IPS-15b (cell line): Measurements from ENCODE around the gene MAP3K20.

Source experiments
- H3K27me3 ChIP-seq: one replicate; pipeline ENCODE4 v1.6.1; 2013; ENCODE audit warnings: low read length; ENCODE audit not compliant: control insufficient read depth, insufficient read depth
- H3K36me3 ChIP-seq: one replicate; pipeline ENCODE4 v1.6.1; 2013; ENCODE audit warnings: low read length; ENCODE audit not compliant: control insufficient read depth, insufficient read depth
- H3K4me1 ChIP-seq: one replicate; pipeline ENCODE4 v1.6.1; 2013; ENCODE audit warnings: mild to moderate bottlenecking, low read length; ENCODE audit not compliant: control insufficient read depth, insufficient read depth
- H3K4me3 ChIP-seq: one replicate; pipeline ENCODE4 v1.5.1; 2013; ENCODE audit warnings: low read depth, low read length
- H3K9ac ChIP-seq: one replicate; pipeline ENCODE4 v1.6.1; 2013; ENCODE audit warnings: low read depth, mild to moderate bottlenecking, low read length
- H3K9me3 ChIP-seq: one replicate; pipeline ENCODE4 v1.6.1; 2013; ENCODE audit warnings: mild to moderate bottlenecking, low read length; ENCODE audit not compliant: control insufficient read depth, insufficient read depth

The MAP3K20 gene

GRCh38 chr2:173218326-173219056, 142.8 kb downstream of the MAP3K20 start:
- Histone ChIP-seq H3K4me1 (peaks cover 16% of the 10 kb centered on the region), H3K36me3 (no peaks in the 10 kb centered on the region), H3K4me3 (no peak overlapping the region), H3K9ac (no peak overlapping the region), H3K27me3 (no peaks in the 10 kb centered on the region), H3K9me3 (no peaks in the 10 kb centered on the region)

- Histone ChIP-seq H3K27me3 (no peaks in the 10 kb centered on the region), H3K36me3 (no peaks in the 10 kb centered on the region), H3K4me1 (peaks cover 16% of the 10 kb centered on the region), H3K4me3 (no peak overlapping the region), H3K9ac (no peak overlapping the region), H3K9me3 (no peaks in the 10 kb centered on the region)
Measured at GRCh38 chr2:173221132-173221695, 145.6 kb downstream of the MAP3K20 start.

GRCh38 chr2:173221937-173222594, 146.4 kb downstream of the MAP3K20 start:
- peaks cover 11% of the 10 kb centered on the region for H3K4me1 ChIP-seq

GRCh38 chr2:173223871-173224270, 148.2 kb downstream of the MAP3K20 start:
- H3K9ac ChIP-seq: no peak overlapping the region
- no peaks in the 10 kb centered on the region for H3K36me3 ChIP-seq
- peaks cover 2% of the 10 kb centered on the region for H3K4me1 ChIP-seq
- H3K4me3 ChIP-seq: no peak overlapping the region
- no peaks in the 10 kb centered on the region for H3K9me3 ChIP-seq
- H3K27me3 ChIP-seq: no peaks in the 10 kb centered on the region

More at GRCh38 chr2:173221937-173222594, 146.4 kb downstream of the MAP3K20 start:
- H3K27me3 ChIP-seq: no peaks in the 10 kb centered on the region
- H3K4me3 ChIP-seq: no peak overlapping the region
- H3K9me3 ChIP-seq: no peaks in the 10 kb centered on the region
- H3K36me3 ChIP-seq: no peaks in the 10 kb centered on the region
- H3K9ac ChIP-seq: no peak overlapping the region

- H3K4me1 ChIP-seq: peaks cover 2% of the 10 kb centered on the region
- no peaks in the 10 kb centered on the region for H3K27me3 ChIP-seq
- H3K9me3 ChIP-seq: no peaks in the 10 kb centered on the region
- H3K36me3 ChIP-seq: no peaks in the 10 kb centered on the region
- no peak overlapping the region for H3K4me3 ChIP-seq
- H3K9ac ChIP-seq: no peak overlapping the region
Measured at GRCh38 chr2:173226899-173227698, 151.5 kb downstream of the MAP3K20 start.

- H3K27me3 ChIP-seq: no peaks in the 10 kb centered on the region
Measured at GRCh38 chr2:173229086-173229485, 153.4 kb downstream of the MAP3K20 start.

GRCh38 chr2:173230181-173230580, 154.5 kb downstream of the MAP3K20 start:
- H3K27me3 ChIP-seq: no peaks in the 10 kb centered on the region
- no peaks in the 10 kb centered on the region for H3K9me3 ChIP-seq
- H3K4me1 ChIP-seq: peaks cover 2% of the 10 kb centered on the region
- H3K36me3 ChIP-seq: no peaks in the 10 kb centered on the region
- no peak overlapping the region for H3K9ac ChIP-seq
- no peak overlapping the region for H3K4me3 ChIP-seq

More at GRCh38 chr2:173229086-173229485, 153.4 kb downstream of the MAP3K20 start:
- Histone ChIP-seq H3K9ac (no peak overlapping the region), H3K9me3 (no peaks in the 10 kb centered on the region), H3K4me1 (peaks cover 2% of the 10 kb centered on the region), H3K4me3 (no peak overlapping the region), H3K36me3 (no peaks in the 10 kb centered on the region)

- no peak overlapping the region for H3K4me3 ChIP-seq
- no peak overlapping the region for H3K9ac ChIP-seq
- H3K4me1 ChIP-seq: peaks cover 2% of the 10 kb centered on the region
- no peaks in the 10 kb centered on the region for H3K9me3 ChIP-seq
- no peaks in the 10 kb centered on the region for H3K36me3 ChIP-seq
- H3K27me3 ChIP-seq: no peaks in the 10 kb centered on the region
Measured at GRCh38 chr2:173231042-173231441, 155.4 kb downstream of the MAP3K20 start.

GRCh38 chr2:173231465-173231864, 155.8 kb downstream of the MAP3K20 start:
- peaks cover 4% of the 10 kb centered on the region for H3K4me1 ChIP-seq
- H3K9me3 ChIP-seq: no peaks in the 10 kb centered on the region
- no peak overlapping the region for H3K9ac ChIP-seq
- no peak overlapping the region for H3K4me3 ChIP-seq
- no peaks in the 10 kb centered on the region for H3K36me3 ChIP-seq
- no peaks in the 10 kb centered on the region for H3K27me3 ChIP-seq

GRCh38 chr2:173232956-173233744, 157.5 kb downstream of the MAP3K20 start:
- H3K36me3 ChIP-seq: no peaks in the 10 kb centered on the region
- H3K4me1 ChIP-seq: peaks cover 3% of the 10 kb centered on the region
- no peak overlapping the region for H3K4me3 ChIP-seq
- H3K9ac ChIP-seq: no peak overlapping the region
- H3K9me3 ChIP-seq: no peaks in the 10 kb centered on the region
- no peaks in the 10 kb centered on the region for H3K27me3 ChIP-seq
